ENCODE data around the gene TCAP.
A peak's percentile ranks its signal among the peaks of the same experiment; 100 is the strongest.

Gene TCAP

DNA sequence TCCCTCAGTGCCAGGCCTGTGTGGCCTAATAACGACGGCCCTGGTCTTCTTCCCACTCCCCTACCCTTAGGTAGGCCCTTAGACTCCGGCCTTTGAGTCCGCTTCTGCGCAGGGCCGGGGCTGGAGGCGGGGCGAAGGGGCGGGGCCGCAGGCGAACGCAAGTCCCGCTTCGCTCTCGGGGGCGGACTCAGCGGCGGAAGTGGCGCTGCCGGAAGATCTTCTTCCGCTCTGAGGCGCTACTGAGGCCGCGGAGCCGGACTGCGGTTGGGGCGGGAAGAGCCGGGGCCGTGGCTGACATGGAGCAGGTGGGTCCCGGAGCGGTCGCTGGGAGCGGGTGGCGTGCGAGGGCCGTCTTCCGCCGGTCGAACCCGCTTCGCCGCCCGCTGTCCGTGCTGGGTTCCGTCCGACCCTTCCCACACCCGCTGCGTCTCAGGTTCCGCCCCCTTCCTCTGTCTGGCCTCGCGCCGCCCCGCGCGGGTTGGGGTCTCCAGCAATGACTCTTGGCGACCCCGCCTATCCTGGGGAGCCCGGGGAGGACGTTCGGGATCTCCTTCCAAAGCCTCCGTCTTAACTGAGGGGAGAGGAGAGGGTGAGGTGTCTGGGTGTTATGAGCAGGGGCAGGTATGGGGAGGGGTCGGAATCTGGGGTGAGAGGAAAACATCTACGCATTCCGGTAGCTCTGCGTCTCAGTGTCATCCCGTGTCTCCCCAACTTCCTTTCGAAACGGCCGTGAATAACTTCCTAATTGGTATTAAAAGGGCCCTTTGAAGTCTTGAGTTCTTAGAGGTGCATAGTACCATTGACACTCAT lies 28.0 kb upstream of the TCAP start, which contains the start of gene STARD3:
Gene STARD3 (plus strand): TSS at position 218 of the 810 bp plus-strand sequence. CDS start 16,388 bp downstream, outside the sequence.
- peak; percentile 72 for DNase-seq (ENCODE audit: extremely low read depth, low read depth)
- TF ChIP-seq, protein P1, sequence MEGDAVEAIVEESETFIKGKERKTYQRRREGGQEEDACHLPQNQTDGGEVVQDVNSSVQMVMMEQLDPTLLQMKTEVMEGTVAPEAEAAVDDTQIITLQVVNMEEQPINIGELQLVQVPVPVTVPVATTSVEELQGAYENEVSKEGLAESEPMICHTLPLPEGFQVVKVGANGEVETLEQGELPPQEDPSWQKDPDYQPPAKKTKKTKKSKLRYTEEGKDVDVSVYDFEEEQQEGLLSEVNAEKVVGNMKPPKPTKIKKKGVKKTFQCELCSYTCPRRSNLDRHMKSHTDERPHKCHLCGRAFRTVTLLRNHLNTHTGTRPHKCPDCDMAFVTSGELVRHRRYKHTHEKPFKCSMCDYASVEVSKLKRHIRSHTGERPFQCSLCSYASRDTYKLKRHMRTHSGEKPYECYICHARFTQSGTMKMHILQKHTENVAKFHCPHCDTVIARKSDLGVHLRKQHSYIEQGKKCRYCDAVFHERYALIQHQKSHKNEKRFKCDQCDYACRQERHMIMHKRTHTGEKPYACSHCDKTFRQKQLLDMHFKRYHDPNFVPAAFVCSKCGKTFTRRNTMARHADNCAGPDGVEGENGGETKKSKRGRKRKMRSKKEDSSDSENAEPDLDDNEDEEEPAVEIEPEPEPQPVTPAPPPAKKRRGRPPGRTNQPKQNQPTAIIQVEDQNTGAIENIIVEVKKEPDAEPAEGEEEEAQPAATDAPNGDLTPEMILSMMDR (IDR thresholded peaks at IDR 0.05; ENCODE audit: low read depth, low read length): no peak; the same call in 1 of the 2 replicates

DNA sequence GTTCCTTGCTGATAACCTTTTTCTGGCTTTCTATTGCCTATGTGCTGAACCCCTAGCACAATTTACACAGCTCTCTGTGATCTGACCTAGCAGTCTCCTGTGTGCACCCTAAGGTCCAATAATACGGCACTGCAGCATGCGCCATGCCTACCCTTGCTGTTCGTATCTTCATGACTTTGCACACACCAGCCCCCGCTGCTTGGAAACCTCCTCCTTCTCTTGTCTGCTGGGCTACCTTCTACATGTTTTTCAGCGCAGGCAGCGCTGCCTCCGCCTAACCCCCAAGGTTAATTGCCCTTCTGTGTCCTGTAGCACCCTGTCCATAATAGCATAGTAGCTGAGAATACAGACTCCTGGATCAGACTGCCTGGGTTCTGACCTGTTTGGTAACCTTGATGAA lies 26.8 kb upstream of the TCAP start:
- DNase-seq (ENCODE audit: extremely low read depth, low read depth): no peak
- TF ChIP-seq, protein P1 (IDR thresholded peaks at IDR 0.05; ENCODE audit: low read depth, low read length): no peak

DNA sequence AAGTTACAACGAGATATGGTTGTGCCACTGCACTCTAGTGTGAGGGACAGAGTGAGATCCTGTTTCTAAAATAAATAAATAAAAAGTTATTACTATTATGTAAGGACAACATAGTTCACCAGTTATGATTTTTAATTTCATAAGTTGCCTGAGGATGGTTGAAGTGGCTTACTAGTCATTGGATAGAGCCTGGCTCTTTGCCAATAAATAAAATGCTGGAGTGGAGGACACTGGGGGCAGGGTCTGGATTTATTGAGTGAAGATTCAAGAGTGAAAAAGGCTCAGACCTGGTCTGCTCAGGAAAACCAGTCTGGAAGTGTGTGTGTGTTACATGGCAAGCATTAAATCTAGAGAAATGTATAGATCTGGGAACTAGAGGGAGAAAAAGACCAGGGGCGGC lies 26.1 kb upstream of the TCAP start:
- TF ChIP-seq, protein P1 (IDR thresholded peaks at IDR 0.05; ENCODE audit: low read depth, low read length): no peak
- DNase-seq (ENCODE audit: extremely low read depth, low read depth): no peak

DNA sequence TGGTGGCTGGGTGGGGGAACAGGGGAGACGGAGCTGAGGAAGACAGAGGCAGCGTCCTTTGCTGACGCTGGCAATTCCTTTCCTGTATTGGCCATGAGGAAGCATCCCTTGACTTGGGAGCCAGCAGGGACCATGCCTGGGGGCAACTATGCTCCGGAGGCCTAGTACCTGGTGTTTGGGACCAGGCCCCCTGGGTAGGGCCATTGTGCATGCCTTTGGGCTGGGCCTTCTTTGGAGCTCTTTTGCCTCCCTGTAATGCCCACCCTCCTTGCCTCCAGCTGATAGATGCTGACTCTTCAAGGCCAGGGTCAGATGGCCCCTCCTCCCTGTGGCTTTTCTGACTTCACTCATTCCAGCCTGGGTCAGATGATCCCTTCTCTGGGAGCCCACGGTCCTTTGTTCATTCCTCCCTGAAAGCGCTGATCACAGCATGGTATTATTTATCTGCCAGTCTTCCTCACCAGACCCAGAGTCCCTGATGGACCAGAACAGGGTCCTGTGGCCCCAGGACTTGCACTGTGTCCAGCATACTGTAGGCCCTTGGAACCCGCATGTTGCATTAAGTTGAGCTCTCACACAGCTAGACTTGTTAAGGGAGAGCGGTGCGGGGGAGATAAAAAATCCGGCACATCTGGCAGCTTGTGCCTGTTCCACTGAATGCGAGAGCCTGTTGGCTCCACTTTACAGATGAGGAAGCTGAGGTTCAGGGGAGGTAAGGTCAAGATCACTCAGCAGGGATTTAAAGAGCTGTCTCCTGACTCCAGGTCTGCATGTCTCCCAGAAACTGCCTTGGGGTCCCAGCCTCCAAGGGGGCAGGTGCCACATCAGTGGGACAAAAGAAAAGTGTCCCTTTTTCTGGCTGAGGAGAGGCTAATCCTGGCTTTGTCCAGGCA lies 25.3 kb upstream of the TCAP start:
- TF ChIP-seq, protein P1 (IDR thresholded peaks at IDR 0.05; ENCODE audit: low read depth, low read length): no peak
- no peak for DNase-seq (ENCODE audit: extremely low read depth, low read depth)

DNA sequence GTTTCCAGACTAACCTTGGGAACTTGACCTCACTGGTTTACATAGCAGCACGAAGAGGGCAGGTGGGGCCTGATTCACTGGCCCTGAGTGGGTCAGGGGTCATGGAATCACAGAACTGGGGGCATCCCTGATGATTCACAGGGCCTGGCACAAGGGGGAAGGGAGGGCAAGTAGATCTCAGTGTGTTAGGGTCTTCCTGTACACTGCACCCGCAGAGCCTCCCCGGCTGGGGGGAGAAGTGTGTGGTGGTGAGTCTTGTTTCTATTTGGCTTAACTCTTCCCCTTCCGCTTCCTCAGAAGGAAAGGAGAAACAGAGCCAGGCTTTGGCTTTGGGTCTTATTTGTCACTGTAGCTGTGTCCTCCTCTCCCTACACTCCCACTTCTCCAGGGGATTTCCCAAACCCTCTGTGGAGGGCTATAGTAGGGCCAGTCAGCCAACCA lies 24.5 kb upstream of the TCAP start:
- no peak for DNase-seq (ENCODE audit: extremely low read depth, low read depth)
- TF ChIP-seq, protein P1 (IDR thresholded peaks at IDR 0.05; ENCODE audit: low read depth, low read length): no peak

DNA sequence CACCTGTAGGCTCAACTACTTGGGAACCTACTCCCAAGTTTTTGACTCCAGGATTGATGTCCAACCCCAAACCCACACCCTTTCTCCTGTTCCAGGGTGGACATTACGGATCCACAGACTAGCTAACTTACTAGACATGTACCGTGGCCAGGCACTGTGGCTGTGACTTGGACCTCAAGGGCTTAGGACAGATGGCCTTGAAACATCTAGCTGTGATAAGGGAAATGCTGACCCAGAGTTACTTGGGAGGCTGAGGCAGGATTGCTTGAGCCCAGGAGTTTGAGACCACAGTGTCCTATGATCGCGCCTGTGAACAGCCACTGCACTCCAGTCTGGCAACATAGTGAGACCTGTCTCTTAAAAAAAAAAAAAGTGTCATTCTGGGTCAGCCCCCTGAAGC lies 24.1 kb upstream of the TCAP start:
- DNase-seq (ENCODE audit: extremely low read depth, low read depth): no peak
- TF ChIP-seq, protein P1 (IDR thresholded peaks at IDR 0.05; ENCODE audit: low read depth, low read length): no peak

DNA sequence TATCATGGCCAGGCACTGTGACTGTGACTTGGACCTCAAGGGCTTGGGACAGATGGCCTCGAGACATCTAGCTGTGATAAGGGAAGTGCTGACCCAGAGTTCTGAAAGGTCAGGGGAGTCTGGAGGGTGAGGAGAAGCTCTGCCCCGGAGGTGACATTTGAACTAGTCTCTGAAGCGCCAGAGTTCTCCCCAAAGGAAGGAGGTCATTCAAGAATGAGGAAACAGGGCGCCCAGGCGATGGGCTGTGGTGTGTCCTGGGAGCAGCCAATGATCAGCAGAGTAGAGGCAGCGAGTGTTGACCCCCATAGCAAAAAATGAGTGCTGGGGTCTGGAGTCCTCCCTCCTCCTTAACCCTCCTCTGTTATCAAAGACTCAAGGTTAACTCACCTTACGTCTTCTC lies 23.3 kb upstream of the TCAP start:
- TF ChIP-seq, protein P1 (IDR thresholded peaks at IDR 0.05; ENCODE audit: low read depth, low read length): no peak
- DNase-seq (ENCODE audit: extremely low read depth, low read depth): no peak

Measured in AG09319 (cell line).